H1 (cell line): Measurements from ENCODE around the gene EPN2. TPM values are rescaled to one million over a fixed set of nuclear protein-coding genes. Genes with fewer than 3 reads are reported as not detected.

Source experiments
- CTCF ChIA-PET: fragments of 300-600 bp; sonication (Branson Sonifier 250); formaldehyde crosslinking; loops from one replicate; lab custom pipeline; 2021; ENCODE audit not compliant: partially characterized antibody; lab: Charles Lee
- POLR2A ChIA-PET: fragments of 300-600 bp; sonication (Branson Sonifier 250); formaldehyde crosslinking; loops from one replicate; lab custom pipeline; 2021; ENCODE audit warnings: inconsistent platforms; ENCODE audit not compliant: partially characterized antibody; lab: Charles Lee
- DNase-seq, 2 experiments: peaks; one replicate each; pipeline versions ENCODE4 v3.0.0 to v3.0.0-alpha.2; 2010 to 2022; ENCODE audit warnings: low spot score in 2 of 2, low read depth in 1 of 2, mixed read lengths in 1 of 2
- FAIRE-seq: peaks from 2 replicates; lab custom pipeline; 2011; peaks lifted over from hg19 to GRCh38; lab: Jason Lieb, UNC
- H2AFZ ChIP-seq: 2 replicates; pipeline ENCODE4 v1.8.1; 2012; ENCODE audit warnings: low read length, inconsistent platforms
- H2AK5ac ChIP-seq: 2 replicates; pipeline ENCODE4 v1.6.1; 2013; ENCODE audit warnings: low read depth, low read length
- H2BK120ac ChIP-seq: replicated peaks from 2 replicates; pipeline ENCODE3; 2013; ENCODE audit warnings: low read depth, low read length, inconsistent platforms
- H2BK12ac ChIP-seq: 2 replicates; pipeline ENCODE4 v1.6.1; 2013; ENCODE audit warnings: low read depth, low read length
- H2BK15ac ChIP-seq: 2 replicates; pipeline ENCODE4 v1.6.1; 2013; ENCODE audit warnings: low read length
- H2BK20ac ChIP-seq: 2 replicates; pipeline ENCODE4 v1.6.1; 2013; ENCODE audit warnings: low read length
- H2BK5ac ChIP-seq: 2 replicates; pipeline ENCODE4 v1.6.1; 2013; ENCODE audit warnings: low read depth, low read length
- H3K14ac ChIP-seq: 2 replicates; pipeline ENCODE4 v1.6.1; 2013; ENCODE audit warnings: inconsistent platforms; ENCODE audit not compliant: insufficient read length
- H3K18ac ChIP-seq: 2 replicates; pipeline ENCODE4 v1.6.1; 2013; ENCODE audit warnings: low read length; ENCODE audit errors: extremely low read depth
- H3K23ac ChIP-seq: 2 replicates; pipeline ENCODE4 v1.6.1; 2013; ENCODE audit warnings: inconsistent platforms; ENCODE audit not compliant: insufficient read length
- H3K23me2 ChIP-seq: 2 replicates; pipeline ENCODE4 v1.6.1; 2013; ENCODE audit warnings: low read depth, low read length
- H3K27ac ChIP-seq: 2 replicates; pipeline ENCODE4 v1.6.1; 2011; ENCODE audit warnings: low read depth, low read length, inconsistent platforms
- H3K27me3 ChIP-seq, 4 experiments: replicated peaks in 1 of 4; 1 replicate in 1 of 4; 2 replicates in 3 of 4; pipeline versions ENCODE4 v1.6.1 to v1.8.1; 2011 to 2013; ENCODE audit warnings: low read length in 3 of 4, mild to moderate bottlenecking in 3 of 4, inconsistent platforms in 2 of 4, mixed read lengths in 2 of 4, moderate library complexity in 1 of 4; ENCODE audit not compliant: control insufficient read depth in 3 of 4, insufficient read depth in 3 of 4; ENCODE audit errors: extremely low read depth in 1 of 4
- H3K36me3 ChIP-seq, 4 experiments: 2 replicates each; pipeline versions ENCODE4 v1.6.1 to v1.8.1; 2011 to 2013; ENCODE audit warnings: mild to moderate bottlenecking in 4 of 4, low read length in 3 of 4, moderate library complexity in 2 of 4, control low read depth in 1 of 4, inconsistent platforms in 1 of 4; ENCODE audit not compliant: insufficient read depth in 4 of 4, control insufficient read depth in 2 of 4
- H3K4ac ChIP-seq: replicated peaks from 2 replicates; pipeline ENCODE3; 2013; ENCODE audit warnings: low read length, low read depth, mixed read lengths, inconsistent platforms; ENCODE audit not compliant: insufficient read length
- H3K4me1 ChIP-seq, 4 experiments: replicated peaks in 1 of 4; 1 replicate in 1 of 4; 2 replicates in 3 of 4; pipeline versions ENCODE4 v1.6.1 to v1.8.1; 2011 to 2013; ENCODE audit warnings: low read length in 3 of 4, inconsistent platforms in 2 of 4, mixed read lengths in 1 of 4; ENCODE audit not compliant: insufficient read depth in 4 of 4, control insufficient read depth in 3 of 4
- H3K4me2 ChIP-seq, 2 experiments: 2 replicates each; pipeline versions ENCODE4 v1.6.1 to v1.8.1; 2011 to 2013; ENCODE audit warnings: low read depth in 2 of 2, low read length in 2 of 2, control low read depth in 1 of 2, inconsistent platforms in 1 of 2, mild to moderate bottlenecking in 1 of 2; ENCODE audit not compliant: insufficient read depth in 1 of 2
- H3K4me3 ChIP-seq, 4 experiments: fragments of 200-600, 300-600 bp in 1 of 4; sonication (generic), shearing (Covaris generic), sonication (Bioruptor Twin) in 1 of 4; 2 replicates each; pipeline versions ENCODE4 v1.5.1 to v1.8.1; 2011 to 2016; ENCODE audit warnings: low read length in 4 of 4, low read depth in 3 of 4, control low read depth in 2 of 4, inconsistent platforms in 2 of 4, mild to moderate bottlenecking in 2 of 4, mixed read lengths in 1 of 4, moderate library complexity in 1 of 4; ENCODE audit not compliant: insufficient read depth in 2 of 4; ENCODE audit errors: extremely low read depth in 1 of 4
- H3K56ac ChIP-seq: replicated peaks from 2 replicates; pipeline ENCODE3; 2013; ENCODE audit warnings: low read depth, mild to moderate bottlenecking, mixed read lengths, low read length, inconsistent platforms; ENCODE audit not compliant: insufficient read length
- H3K79me1 ChIP-seq: 2 replicates; pipeline ENCODE4 v1.6.1; 2013; ENCODE audit warnings: low read depth, low read length, control low read depth
- H3K79me2 ChIP-seq, 2 experiments: 2 replicates each; pipeline versions ENCODE4 v1.6.1 to v1.8.1; 2012 to 2013; ENCODE audit warnings: low read length in 2 of 2, mild to moderate bottlenecking in 2 of 2, inconsistent platforms in 1 of 2; ENCODE audit not compliant: insufficient read depth in 2 of 2, control insufficient read depth in 1 of 2
- H3K9ac ChIP-seq, 4 experiments: replicated peaks in 1 of 4; 1 replicate in 1 of 4; 2 replicates in 3 of 4; pipeline versions ENCODE4 v1.6.1 to v1.8.1; 2011 to 2013; ENCODE audit warnings: low read depth in 3 of 4, low read length in 3 of 4, control low read depth in 2 of 4, mild to moderate bottlenecking in 2 of 4, moderate library complexity in 2 of 4, inconsistent platforms in 1 of 4; ENCODE audit errors: extremely low read depth in 1 of 4
- H3K9me3 ChIP-seq, 2 experiments: 2 replicates each; pipeline versions ENCODE4 v1.6.1 to v1.8.1; 2012 to 2013; ENCODE audit warnings: mild to moderate bottlenecking in 2 of 2, moderate library complexity in 2 of 2, control low read depth in 1 of 2, inconsistent platforms in 1 of 2, low read depth in 1 of 2, low read length in 1 of 2, mixed read lengths in 1 of 2; ENCODE audit not compliant: insufficient read depth in 2 of 2
- H4K20me1 ChIP-seq, 2 experiments: replicated peaks in 1 of 2; 2 replicates each; pipeline versions ENCODE3 to v1.8.1; 2011 to 2013; ENCODE audit warnings: inconsistent platforms in 2 of 2, low read length in 2 of 2, mild to moderate bottlenecking in 1 of 2; ENCODE audit not compliant: insufficient read depth in 2 of 2, control insufficient read depth in 1 of 2
- H4K5ac ChIP-seq: 2 replicates; pipeline ENCODE4 v1.6.1; 2013; ENCODE audit warnings: low read length, low read depth, mixed read lengths, inconsistent platforms; ENCODE audit not compliant: insufficient read length
- H4K8ac ChIP-seq: 2 replicates; pipeline ENCODE4 v1.8.0; 2013; ENCODE audit warnings: mild to moderate bottlenecking, moderate library complexity, low read length, inconsistent platforms; ENCODE audit not compliant: insufficient read depth; ENCODE audit errors: extremely low read depth
- H4K91ac ChIP-seq: replicated peaks from 2 replicates; pipeline ENCODE3; 2013; ENCODE audit warnings: low read length, mixed read lengths, inconsistent platforms; ENCODE audit not compliant: insufficient read length
- CHD1 ChIP-seq: IDR thresholded peaks from 2 replicates; pipeline ENCODE4 v1.6.1; 2012; ENCODE audit warnings: low read depth, low read length, improper control_type of control experiment
- E2F6 ChIP-seq: IDR thresholded peaks from 2 replicates; pipeline ENCODE4 v1.6.1; 2012; ENCODE audit warnings: inconsistent platforms
- EP300 ChIP-seq, 2 experiments: IDR thresholded peaks; 1 replicate in 1 of 2; 2 replicates in 1 of 2; pipeline ENCODE4 v1.6.1; 2011 to 2012; ENCODE audit warnings: low read depth in 2 of 2, low read length in 2 of 2, mild to moderate bottlenecking in 2 of 2, borderline replicate concordance in 1 of 2, inconsistent platforms in 1 of 2, moderate library complexity in 1 of 2
- POLR2A ChIP-seq, 2 experiments: IDR thresholded peaks; 1 replicate in 1 of 2; 2 replicates in 1 of 2; pipeline ENCODE4 v1.6.1; 2011; ENCODE audit warnings: low read depth in 2 of 2, low read length in 2 of 2, mild to moderate bottlenecking in 2 of 2; ENCODE audit errors: control extremely low read depth in 1 of 2
- SIN3A ChIP-seq, 2 experiments: IDR thresholded peaks in 1 of 2; conservative IDR thresholded peaks in 1 of 2; 2 replicates each; pipeline ENCODE4 v1.6.1; 2011 to 2012; ENCODE audit warnings: low read length in 2 of 2, improper control_type of control experiment in 1 of 2, low read depth in 1 of 2, mild to moderate bottlenecking in 1 of 2
- SP4 ChIP-seq: IDR thresholded peaks from 2 replicates; pipeline ENCODE4 v1.6.1; 2012; ENCODE audit warnings: low read length, inconsistent platforms
- TBP ChIP-seq: IDR thresholded peaks from 2 replicates; pipeline ENCODE4 v1.6.1; 2011; ENCODE audit warnings: low read depth, low read length, improper control_type of control experiment
- TCF12 ChIP-seq: IDR thresholded peaks from 2 replicates; pipeline ENCODE4 v1.6.1; 2011; ENCODE audit warnings: low read depth, mild to moderate bottlenecking, low read length
- ZNF274 ChIP-seq: IDR thresholded peaks from 2 replicates; pipeline ENCODE4 v1.7.0; 2012; ENCODE audit warnings: low read length, borderline replicate concordance; ENCODE audit errors: extremely low read depth
- WGBS, 2 experiments: shearing (Covaris generic) in 1 of 2; methylation state at CpG; one replicate each; pipeline versions ENCODE4 v1.1.6 to v1.1.7; 2013 to 2015; ENCODE audit warnings: low lambda C conversion rate in 2 of 2, mixed read lengths in 2 of 2, inconsistent platforms in 1 of 2, low coverage in 1 of 2, missing lambda C conversion rate in 1 of 2; ENCODE audit not compliant: insufficient replicate concordance in 2 of 2, insufficient coverage in 1 of 2, insufficient read length in 1 of 2; ENCODE audit errors: extremely low coverage in 1 of 2, missing lambda C conversion rate in 1 of 2; 5-methylcytosine and 5-hydroxymethylcytosine counted together
- polyA plus RNA-seq, 7 experiments: library from polyadenylated mRNA; depleted of rRNA in 3 of 7; stranded (reverse) in 5 of 7; unstranded in 2 of 7; fragments of >200 nt in 5 of 7; fragments of 200-250 nt in 2 of 7; gene quantifications; 1 replicate in 5 of 7; 2 replicates in 1 of 7; 4 replicates in 1 of 7; pipeline versions ENCODE4 v1.2.1 to v1.2.3, GENCODE V29; 2011 to 2013; ENCODE audit warnings: missing spikeins in 2 of 7, mixed read lengths in 2 of 7
- total RNA-seq: library from RNA; stranded (reverse); fragmentation: NEBNext Ultra II Directional; extraction: Animal tissue kit (Norgen Biotek cat#: 25700); gene quantifications from 2 replicates; pipeline ENCODE4 v1.2.1, GENCODE V29; 2021

Gene EPN2
- total and polyA plus RNA-seq, 2 of the 8 experiments (the other 6 are each of a cell fraction or from before 2014, with no cell fraction given) = 28.7 to 55.8 TPM

DNA sequence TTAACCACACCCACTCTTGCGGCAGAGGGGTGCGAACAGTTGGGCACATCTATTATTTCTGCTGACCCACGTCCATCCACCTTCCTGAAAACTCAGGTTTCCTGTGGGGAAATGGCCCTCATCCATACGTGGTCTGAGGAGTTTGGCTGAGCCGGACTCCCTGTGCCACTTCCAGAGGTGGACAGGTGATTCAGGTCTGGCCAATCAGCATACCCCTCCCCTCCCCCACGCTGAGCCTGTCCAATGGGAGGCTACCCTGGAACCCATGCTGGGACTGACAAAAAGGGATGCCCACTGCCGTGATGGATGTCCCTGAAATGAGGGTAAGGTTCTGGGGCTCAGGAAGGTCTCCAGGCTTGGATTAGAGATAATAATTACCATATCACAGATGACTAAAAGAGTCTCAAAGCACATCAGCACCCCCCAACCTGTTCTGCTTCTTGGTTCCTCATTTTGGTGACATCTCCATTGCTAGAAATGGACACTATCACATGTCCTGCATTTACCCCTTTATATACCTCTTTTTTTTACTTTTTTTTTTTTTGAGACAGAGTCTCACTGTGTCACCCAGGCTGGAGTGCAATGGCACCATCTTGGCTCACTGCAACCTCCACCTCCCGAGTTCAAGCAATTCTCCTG is 135.8 kb downstream of the EPN2 start:
- Histone ChIP-seq H4K5ac (no peak overlapping the region), H3K23ac (no peak overlapping the region), H3K9me3 (no peaks in the 10 kb centered on the region), H3K23me2 (no peaks in the 10 kb centered on the region), H3K79me2 (peaks cover 0 to 4% of the 10 kb centered on the region in 2 experiments; a peak in 1 of 4 replicates), H4K91ac (no peak overlapping the region), H2BK12ac (peak overlapping the region; percentile 7; the same call in 1 of the 2 replicates), H3K14ac (no peak overlapping the region), H3K4ac (no peak overlapping the region), H3K18ac (no peak overlapping the region), H4K8ac (no peak overlapping the region; the same call in 1 of the 2 replicates), H3K79me1 (no peaks in the 10 kb centered on the region; the same call in 1 of the 2 replicates), H2AFZ (no peak overlapping the region), H4K20me1 (no peaks in the 10 kb centered on the region), H2BK20ac (0 out of 2 replicates have a peak overlapping the region, but pooled peaks have one; percentile 36), H2BK5ac (0 out of 2 replicates have a peak overlapping the region, but pooled peaks have one; percentile 12), H2BK120ac (no peak overlapping the region), H3K56ac (no peak overlapping the region), H3K9ac (no peak overlapping the region), H2BK15ac (no peak overlapping the region), H3K4me1 (peaks cover 0 to 3% (median 2%) of the 10 kb centered on the region in 4 experiments; a peak in 5 of 7 replicates), H3K36me3 (no peaks in the 10 kb centered on the region), H3K27me3 (no peaks in the 10 kb centered on the region), H3K27ac (no peak overlapping the region), H2AK5ac (no peak overlapping the region), H3K4me2 (no peak overlapping the region), H3K4me3 (no peak overlapping the region)
- no peak for FAIRE-seq
- no peak for DNase-seq
- CTCF ChIA-PET = interaction anchor here (0.7 to 2.0 kb wide), 3 partner anchors 10 to 83 kb away, joined by 3 to 5 read pairs (median 5); no protein-coding TSS in a partner anchor
- POLR2A ChIA-PET = interaction anchor here (0.6 to 1.5 kb wide), 3 partner anchors 10 to 30 kb away, joined by 3 to 4 read pairs (median 3); partner anchors contain the start of gene B9D1
- WGBS, 2 experiments = 93% methylated on average over 8 of the region's 8 CpGs; no CpG with 5 or more reads in 1 of the 2 experiments
- TF ChIP-seq E2F6 (no peak), CHD1 (no peak), SIN3A (conservative IDR thresholded peaks at IDR 0.05 in 1 of 2, IDR thresholded peaks at IDR 0.05 in 1 of 2; ENCODE audit: low read depth in 1 of 2, low read length in 2 of 2) (no peak), TBP (no peak), ZNF274 (no peak), EP300 (IDR thresholded peaks at IDR 0.05; ENCODE audit: borderline replicate concordance in 1 of 2, low read depth in 2 of 2, low read length in 2 of 2) (no peak), POLR2A (IDR thresholded peaks at IDR 0.05; ENCODE audit: control extremely low read depth in 1 of 2, low read depth in 2 of 2, low read length in 2 of 2) (no peak), SP4 (no peak), TCF12 (no peak)
